Prostate gland (tissue), 2 donors: Measurements from ENCODE around the gene ZAP70. TPM values are rescaled to one million over a fixed set of nuclear protein-coding genes. Genes with fewer than 3 reads are reported as not detected.

ENCODE experiments used
- DNase-seq: peaks from one replicate; pipeline ENCODE4 v3.0.0-alpha.2; 2019; ENCODE audit warnings: low spot score
- H3K27ac ChIP-seq, 2 donors: fragments of 200-600 bp; sonication (generic); 2 replicates each; pipeline ENCODE4 v1.5.1; 2017 to 2019
- H3K27me3 ChIP-seq: fragments of 200-600 bp; sonication (generic); replicated peaks from 2 replicates; pipeline ENCODE4 v1.5.1; 2019; ENCODE audit not compliant: insufficient read depth
- H3K36me3 ChIP-seq, 2 donors: fragments of 200-600 bp; sonication (generic); 1 replicate in 1 of 2; 2 replicates in 1 of 2; pipeline versions ENCODE4 v1.5.1 to v1.8.1; 2017 to 2019
- H3K4me1 ChIP-seq: fragments of 200-600 bp; sonication (generic); replicated peaks from 2 replicates; pipeline ENCODE4 v1.5.1; 2019
- H3K4me3 ChIP-seq, 2 donors: fragments of 200-600 bp; sonication (generic); 2 replicates each; pipeline ENCODE4 v1.5.1; 2017 to 2019
- H3K9me3 ChIP-seq: fragments of 200-600 bp; sonication (generic); 2 replicates; pipeline ENCODE4 v1.5.1; 2017
- CTCF ChIP-seq, 4 experiments: fragments of 200-600 bp in 2 of 4; fragments of 450-650 bp in 2 of 4; sonication (generic) in 2 of 4; IDR thresholded peaks; 1 replicate in 3 of 4; 2 replicates in 1 of 4; pipeline ENCODE4 v1.5.1; 2016 to 2019; ENCODE audit warnings: antibody characterized with exemption in 4 of 4, mild to moderate bottlenecking in 2 of 4, moderate library complexity in 2 of 4
- POLR2A ChIP-seq: fragments of 450-650 bp; IDR thresholded peaks from one replicate; pipeline ENCODE4 v1.6.1; 2016; ENCODE audit warnings: antibody characterized with exemption, mild to moderate bottlenecking
- POLR2AphosphoS5 ChIP-seq: sonication (generic); formaldehyde crosslinking; IDR thresholded peaks from one replicate; pipeline ENCODE4 v1.6.1; 2017; ENCODE audit warnings: antibody characterized with exemption
- WGBS: methylation state at CpG from one replicate; pipeline ENCODE4 v1.1.5; 2018; 5-methylcytosine and 5-hydroxymethylcytosine counted together
- intact Hi-C: fragments of 100-400 bp; cut with DNase I; formaldehyde crosslinking; loops from one replicate; pipeline ENCODE4 v1.14.2; 2022
- total RNA-seq, 2 donors: library from RNA; depleted of rRNA; stranded (reverse); fragments of >200 nt; gene quantifications; one replicate each; pipeline ENCODE4 v1.1.0, GENCODE V29; 2016

ZAP70 gene
- total RNA-seq, 2 donors from 2014 or later: 1.8 to 3.9 TPM

DNA sequence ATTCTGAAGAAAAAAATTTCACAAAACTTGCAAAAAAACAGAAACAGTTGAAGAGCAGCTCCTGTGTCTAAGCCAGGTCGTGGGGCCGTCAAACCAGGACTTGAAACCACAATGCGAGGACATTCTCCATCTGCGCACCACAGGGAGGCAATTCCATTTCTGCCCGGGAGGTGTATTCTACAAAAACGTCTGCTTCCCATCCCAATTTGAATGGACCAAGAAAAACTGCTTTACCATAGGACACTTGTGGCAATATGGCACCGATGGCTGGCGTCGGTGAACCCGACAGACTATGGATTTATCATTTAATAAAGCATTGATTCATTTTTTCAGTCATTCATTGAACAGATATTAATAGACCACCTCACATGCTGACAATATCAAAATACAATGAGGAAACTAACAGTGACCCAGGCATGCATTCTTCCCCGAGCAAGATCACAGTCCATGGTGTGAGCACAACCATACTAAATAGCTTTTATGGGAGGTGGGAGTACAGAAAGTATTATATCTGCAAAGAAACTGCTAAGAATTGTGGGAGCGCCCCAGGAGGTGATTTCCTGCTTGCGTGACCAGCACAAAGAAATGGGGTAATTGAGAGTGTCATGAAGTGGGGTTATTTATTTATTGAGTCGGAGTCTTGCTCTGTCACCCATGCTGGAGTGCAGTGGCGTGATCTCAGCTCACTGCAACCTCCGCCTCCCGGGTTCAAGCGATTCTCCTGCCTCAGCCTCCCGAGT is 10.5 kb upstream of the ZAP70 start:
- Histone ChIP-seq H3K9me3 (no peaks in the 10 kb centered on the region), H3K27me3 (no peaks in the 10 kb centered on the region), H3K4me1 (no peaks in the 10 kb centered on the region), H3K4me3 (no peak overlapping the region), H3K27ac (no peak overlapping the region), H3K36me3 (no peaks in the 10 kb centered on the region)
- WGBS: 91% methylated on average over 19 of the region's 19 CpGs
- DNase-seq: no peak
- TF ChIP-seq POLR2AphosphoS5 (no peak), CTCF (IDR thresholded peaks at IDR 0.05) (no peak), POLR2A (no peak)
- intact Hi-C loops: loop anchor here (5.0 kb wide), 1 partner anchor 684 kb away; no protein-coding TSS in a partner anchor

GRCh38 chr2:97703741-97704140 is 9.6 kb upstream of the ZAP70 start:
- intact Hi-C loops: loop anchor here (5.0 kb wide), 1 partner anchor 684 kb away; no protein-coding TSS in a partner anchor
- 60% methylated on average over 3 of the region's 3 CpGs for WGBS
- no peak for TF ChIP-seq POLR2AphosphoS5
- TF ChIP-seq POLR2A: no peak
- TF ChIP-seq CTCF (IDR thresholded peaks at IDR 0.05): no peak
- H3K36me3 ChIP-seq: no peaks in the 10 kb centered on the region
- no peak for DNase-seq
- H3K9me3 ChIP-seq: no peaks in the 10 kb centered on the region
- no peaks in the 10 kb centered on the region for H3K27me3 ChIP-seq
- H3K27ac ChIP-seq: no peak overlapping the region
- no peaks in the 10 kb centered on the region for H3K4me1 ChIP-seq
- H3K4me3 ChIP-seq: no peak overlapping the region

GRCh38 chr2:97704989-97705388 is 8.4 kb upstream of the ZAP70 start:
- WGBS: 93% methylated on average over 5 of the region's 5 CpGs
- no peak for TF ChIP-seq POLR2AphosphoS5
- no peak for TF ChIP-seq CTCF (IDR thresholded peaks at IDR 0.05)
- no peak for TF ChIP-seq POLR2A
- intact Hi-C loops: loop anchor here (5.0 kb wide), 1 partner anchor 682 kb away; no protein-coding TSS in a partner anchor
- no peak for DNase-seq
- H3K4me1 ChIP-seq: no peaks in the 10 kb centered on the region
- H3K27ac ChIP-seq: no peak overlapping the region
- no peak overlapping the region for H3K4me3 ChIP-seq
- H3K36me3 ChIP-seq: no peaks in the 10 kb centered on the region
- H3K9me3 ChIP-seq: no peaks in the 10 kb centered on the region
- H3K27me3 ChIP-seq: no peaks in the 10 kb centered on the region

DNA sequence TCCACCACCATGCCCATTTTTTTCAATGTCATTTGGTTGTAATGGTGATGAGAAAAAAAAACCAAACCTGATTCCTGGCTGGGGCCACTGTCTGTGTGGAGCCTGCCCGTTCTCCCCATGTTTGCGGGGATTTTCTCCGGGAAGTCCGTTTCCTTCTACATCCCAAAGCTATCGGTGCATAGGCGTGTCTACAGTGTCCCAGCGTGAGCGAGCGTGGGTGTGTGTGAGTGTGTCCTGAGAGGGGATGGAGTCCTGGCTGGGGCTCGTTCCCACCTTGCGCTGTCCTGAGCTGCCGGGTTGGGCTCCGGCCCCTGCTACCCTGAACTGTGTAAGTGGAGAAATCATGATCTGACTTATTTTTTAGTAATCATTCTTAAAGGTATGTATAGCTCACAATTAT is 7.3 kb upstream of the ZAP70 start:
- H3K4me1 ChIP-seq: no peaks in the 10 kb centered on the region
- intact Hi-C loops: no loop called here
- no peak overlapping the region for H3K4me3 ChIP-seq
- H3K27me3 ChIP-seq: no peaks in the 10 kb centered on the region
- TF ChIP-seq CTCF (IDR thresholded peaks at IDR 0.05) (no peak), POLR2A (no peak), POLR2AphosphoS5 (no peak)
- no peaks in the 10 kb centered on the region for H3K36me3 ChIP-seq
- H3K27ac ChIP-seq: no peak overlapping the region
- 95% methylated on average over 13 of the region's 13 CpGs for WGBS
- DNase-seq: no peak
- no peaks in the 10 kb centered on the region for H3K9me3 ChIP-seq

- TF ChIP-seq POLR2AphosphoS5 (no peak), CTCF (IDR thresholded peaks at IDR 0.05) (no peak), POLR2A (no peak)
- intact Hi-C loops: no loop called here
- no peaks in the 10 kb centered on the region for H3K9me3 ChIP-seq
- no peak overlapping the region for H3K4me3 ChIP-seq
- no peak overlapping the region for H3K27ac ChIP-seq
- no peaks in the 10 kb centered on the region for H3K27me3 ChIP-seq
- no peaks in the 10 kb centered on the region for H3K36me3 ChIP-seq
- 62% methylated on average over 11 of the region's 11 CpGs for WGBS
- no peak for DNase-seq
- H3K4me1 ChIP-seq: no peaks in the 10 kb centered on the region
These were observed 6.5 kb upstream of the ZAP70 start for GRCh38 chr2:97706708-97707345.
